ENCODE results near the gene NTF3. TPM values are rescaled to one million over a fixed set of nuclear protein-coding genes. Genes with fewer than 3 reads are reported as not detected.

Gene NTF3
- total RNA-seq, 1 donor from 2014 or later: 2.1 TPM

DNA sequence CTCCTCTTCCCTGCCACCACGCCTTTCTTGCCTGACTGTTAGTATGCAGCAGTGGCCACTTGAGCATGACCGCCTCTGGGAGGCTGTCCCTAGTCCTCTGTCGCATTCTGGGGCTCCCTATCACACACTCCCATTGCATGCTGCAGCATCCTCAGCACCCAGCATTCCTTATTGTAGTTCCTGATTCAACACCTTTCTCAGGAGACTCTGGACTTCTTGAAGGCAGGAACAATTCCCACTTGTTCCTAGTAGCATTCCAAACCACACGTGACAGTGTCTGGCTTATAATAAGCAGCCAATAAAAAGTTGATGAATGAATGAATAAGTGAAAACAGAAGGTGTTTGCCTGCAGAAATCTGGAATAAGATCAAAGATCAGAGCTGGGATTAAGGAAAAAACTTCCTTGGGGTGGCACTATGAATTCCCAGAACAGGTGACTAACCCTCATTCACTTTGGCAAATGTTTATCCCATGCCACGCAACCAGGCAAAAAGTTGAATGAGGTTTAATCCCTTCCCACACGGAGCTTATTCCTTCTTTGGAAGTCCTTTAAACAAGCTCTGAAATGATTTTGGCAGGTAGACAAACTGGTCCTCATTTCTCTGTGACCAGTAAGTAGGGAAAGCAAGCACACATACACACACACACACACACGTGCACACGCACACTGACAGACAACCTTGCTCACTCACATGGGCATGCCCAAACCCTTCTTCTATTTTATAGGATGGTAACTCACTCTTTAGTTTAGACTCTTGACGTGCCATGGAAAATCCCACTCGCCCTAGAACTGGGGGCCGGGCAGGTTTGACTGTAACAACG is 26.5 kb downstream of the NTF3 start:
- no peak overlapping the region for H3K4me3 ChIP-seq (ENCODE audit: low read depth, low read length)

GRCh38 chr12:5459051-5459782 is 27.3 kb downstream of the NTF3 start:
- TF ChIP-seq, protein P1, sequence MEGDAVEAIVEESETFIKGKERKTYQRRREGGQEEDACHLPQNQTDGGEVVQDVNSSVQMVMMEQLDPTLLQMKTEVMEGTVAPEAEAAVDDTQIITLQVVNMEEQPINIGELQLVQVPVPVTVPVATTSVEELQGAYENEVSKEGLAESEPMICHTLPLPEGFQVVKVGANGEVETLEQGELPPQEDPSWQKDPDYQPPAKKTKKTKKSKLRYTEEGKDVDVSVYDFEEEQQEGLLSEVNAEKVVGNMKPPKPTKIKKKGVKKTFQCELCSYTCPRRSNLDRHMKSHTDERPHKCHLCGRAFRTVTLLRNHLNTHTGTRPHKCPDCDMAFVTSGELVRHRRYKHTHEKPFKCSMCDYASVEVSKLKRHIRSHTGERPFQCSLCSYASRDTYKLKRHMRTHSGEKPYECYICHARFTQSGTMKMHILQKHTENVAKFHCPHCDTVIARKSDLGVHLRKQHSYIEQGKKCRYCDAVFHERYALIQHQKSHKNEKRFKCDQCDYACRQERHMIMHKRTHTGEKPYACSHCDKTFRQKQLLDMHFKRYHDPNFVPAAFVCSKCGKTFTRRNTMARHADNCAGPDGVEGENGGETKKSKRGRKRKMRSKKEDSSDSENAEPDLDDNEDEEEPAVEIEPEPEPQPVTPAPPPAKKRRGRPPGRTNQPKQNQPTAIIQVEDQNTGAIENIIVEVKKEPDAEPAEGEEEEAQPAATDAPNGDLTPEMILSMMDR (conservative IDR thresholded peaks at IDR 0.05; ENCODE audit: low read depth, low read length): no peak
- no peak for DNase-seq (ENCODE audit: low read depth)
- no peak overlapping the region for H3K4me3 ChIP-seq (ENCODE audit: low read depth, low read length)

More for the DNA sequence above, 26.5 kb downstream of the NTF3 start:
- no peak for DNase-seq (ENCODE audit: low read depth)
- TF ChIP-seq, protein P1 (conservative IDR thresholded peaks at IDR 0.05; ENCODE audit: low read depth, low read length): no peak

DNA sequence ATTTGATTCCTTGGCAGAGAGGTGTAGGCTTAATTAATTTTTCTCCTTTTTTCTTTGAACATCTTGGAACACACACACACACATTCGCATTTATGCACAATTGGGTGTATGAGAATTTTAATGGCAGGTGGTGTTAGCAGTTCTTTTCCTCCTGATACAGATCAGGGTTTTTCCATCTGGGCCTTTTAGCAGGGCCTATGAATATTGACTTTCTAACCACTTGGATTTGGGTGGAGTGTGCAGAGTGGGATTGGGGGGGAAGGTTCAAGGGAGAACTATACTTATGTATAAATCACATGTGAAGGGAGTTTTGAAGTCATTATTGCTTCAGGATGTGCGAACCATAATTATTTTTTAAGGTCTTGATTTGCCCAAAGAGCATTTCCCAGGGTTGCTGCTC is 28.9 kb downstream of the NTF3 start:
- no peak overlapping the region for H3K4me3 ChIP-seq (ENCODE audit: low read depth, low read length)
- no peak for DNase-seq (ENCODE audit: low read depth)
- TF ChIP-seq, protein P1 (conservative IDR thresholded peaks at IDR 0.05; ENCODE audit: low read depth, low read length): no peak

- TF ChIP-seq, protein P1 (conservative IDR thresholded peaks at IDR 0.05; ENCODE audit: low read depth, low read length): no peak
- no peak overlapping the region for H3K4me3 ChIP-seq (ENCODE audit: low read depth, low read length)
- no peak for DNase-seq (ENCODE audit: low read depth)
Measured at GRCh38 chr12:5461966-5462365, 30.1 kb downstream of the NTF3 start.

GRCh38 chr12:5464096-5464495 is 32.2 kb downstream of the NTF3 start:
- DNase-seq (ENCODE audit: low read depth): no peak
- no peak overlapping the region for H3K4me3 ChIP-seq (ENCODE audit: low read depth, low read length)
- TF ChIP-seq, protein P1 (conservative IDR thresholded peaks at IDR 0.05; ENCODE audit: low read depth, low read length): no peak

DNA sequence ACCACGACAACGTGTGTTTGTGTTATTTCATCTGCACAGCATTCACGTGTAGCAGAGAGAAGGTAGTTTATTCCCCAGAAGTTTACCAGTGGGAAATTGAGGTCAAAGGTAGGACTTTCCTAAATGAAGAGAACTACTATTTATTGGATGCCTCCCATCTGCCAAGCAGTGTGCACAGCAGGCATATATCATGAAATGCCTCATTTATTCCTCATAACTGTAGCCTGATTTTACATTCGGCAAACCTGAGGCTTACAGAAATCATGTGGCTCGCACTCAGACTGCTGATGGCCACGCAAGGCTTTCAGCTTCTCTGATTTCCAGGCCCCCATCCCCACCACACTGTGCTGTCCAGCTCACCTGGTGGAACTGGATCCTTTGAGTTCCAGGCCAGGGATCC is 33.5 kb downstream of the NTF3 start:
- DNase-seq (ENCODE audit: low read depth): no peak

More for the DNA sequence above, 33.5 kb downstream of the NTF3 start:
- H3K4me3 ChIP-seq (ENCODE audit: low read depth, low read length): no peak overlapping the region
- TF ChIP-seq, protein P1 (conservative IDR thresholded peaks at IDR 0.05; ENCODE audit: low read depth, low read length): no peak
